Activated naive CD4-positive, alpha-beta T cell treated with anti-CD3 and anti-CD28 coated beads, Interleukin-2, amount 10 ng/mL, durations not matched to agents 7 days and 5 days (primary cell): Measurements from ENCODE around the gene RGS12.

ENCODE experiments used
- CTCF ChIA-PET: fragments of 350-600 bp; sonication (Branson Sonifier 250); formaldehyde crosslinking; loops from one replicate; lab custom pipeline; 2021; ENCODE audit warnings: antibody characterized with exemption; lab: Charles Lee
- DNase-seq: peaks from one replicate; pipeline ENCODE4 v3.0.0-alpha.2; 2020
- H3K27ac Mint-ChIP-seq: one replicate; pipeline ENCODE4 v1.8.0; 2021; ENCODE audit warnings: mild to moderate bottlenecking, moderate library complexity, mixed read lengths
- H3K27me3 Mint-ChIP-seq: one replicate; pipeline ENCODE4 v1.8.0; 2021; ENCODE audit warnings: mild to moderate bottlenecking, mixed read lengths
- H3K36me3 Mint-ChIP-seq: one replicate; pipeline ENCODE4 v1.8.0; 2021; ENCODE audit warnings: mixed read lengths
- H3K4me1 Mint-ChIP-seq: one replicate; pipeline ENCODE4 v1.8.0; 2021; ENCODE audit warnings: mixed read lengths
- H3K4me3 Mint-ChIP-seq: one replicate; pipeline ENCODE4 v1.8.0; 2021; ENCODE audit warnings: mild to moderate bottlenecking, moderate library complexity, mixed read lengths
- H3K9me3 Mint-ChIP-seq: one replicate; pipeline ENCODE4 v1.8.0; 2021; ENCODE audit warnings: mixed read lengths

The RGS12 gene

DNA sequence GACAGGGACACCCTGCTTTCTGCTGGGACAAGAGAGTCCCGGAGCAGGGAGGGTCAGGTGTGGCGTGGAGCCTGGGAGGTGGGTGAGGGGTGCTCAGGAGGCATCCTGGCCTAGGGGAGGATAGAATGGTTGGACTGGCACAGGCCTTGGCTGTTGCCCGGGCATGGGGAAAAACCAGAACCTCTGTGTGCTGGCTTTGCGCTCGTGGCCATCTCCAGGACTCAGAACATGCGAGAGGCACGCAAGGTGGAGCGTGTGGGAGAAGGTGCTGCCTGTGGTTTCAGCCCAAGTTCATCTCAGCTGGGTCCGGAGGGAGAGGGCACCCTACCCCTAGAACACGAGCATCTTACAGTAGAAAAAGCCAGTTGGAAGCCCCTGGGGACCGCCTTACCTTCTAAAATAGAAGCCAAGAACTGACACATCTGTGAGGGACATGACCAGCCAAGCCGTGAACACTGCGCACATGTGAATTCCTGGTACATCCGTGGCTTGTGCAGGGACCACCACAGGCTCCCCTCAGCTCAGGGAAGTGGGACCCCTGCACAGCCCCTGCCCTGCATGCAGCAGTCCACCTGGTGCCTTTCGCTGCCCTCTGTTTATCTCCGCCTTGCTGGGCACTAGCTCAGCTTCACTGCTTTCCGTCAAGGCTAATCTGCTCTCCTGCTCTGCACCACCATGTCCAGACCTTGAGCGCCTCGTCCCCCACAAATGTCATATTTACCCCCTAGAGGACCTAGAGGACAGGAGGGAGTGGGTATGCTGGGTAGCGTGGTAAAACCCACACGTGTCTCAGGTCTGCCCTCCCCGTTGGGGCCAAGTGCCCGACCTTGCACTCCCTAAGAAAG, 30.4 kb upstream of the RGS12 start:
- peak; percentile 17 for DNase-seq
- no peaks in the 10 kb centered on the region for H3K27me3 Mint-ChIP-seq
- H3K9me3 Mint-ChIP-seq: no peaks in the 10 kb centered on the region
- no peak overlapping the region for H3K4me3 Mint-ChIP-seq
- H3K4me1 Mint-ChIP-seq: no peaks in the 10 kb centered on the region
- no peak overlapping the region for H3K27ac Mint-ChIP-seq
- CTCF ChIA-PET: no interaction called here
- H3K36me3 Mint-ChIP-seq: no peaks in the 10 kb centered on the region

DNA sequence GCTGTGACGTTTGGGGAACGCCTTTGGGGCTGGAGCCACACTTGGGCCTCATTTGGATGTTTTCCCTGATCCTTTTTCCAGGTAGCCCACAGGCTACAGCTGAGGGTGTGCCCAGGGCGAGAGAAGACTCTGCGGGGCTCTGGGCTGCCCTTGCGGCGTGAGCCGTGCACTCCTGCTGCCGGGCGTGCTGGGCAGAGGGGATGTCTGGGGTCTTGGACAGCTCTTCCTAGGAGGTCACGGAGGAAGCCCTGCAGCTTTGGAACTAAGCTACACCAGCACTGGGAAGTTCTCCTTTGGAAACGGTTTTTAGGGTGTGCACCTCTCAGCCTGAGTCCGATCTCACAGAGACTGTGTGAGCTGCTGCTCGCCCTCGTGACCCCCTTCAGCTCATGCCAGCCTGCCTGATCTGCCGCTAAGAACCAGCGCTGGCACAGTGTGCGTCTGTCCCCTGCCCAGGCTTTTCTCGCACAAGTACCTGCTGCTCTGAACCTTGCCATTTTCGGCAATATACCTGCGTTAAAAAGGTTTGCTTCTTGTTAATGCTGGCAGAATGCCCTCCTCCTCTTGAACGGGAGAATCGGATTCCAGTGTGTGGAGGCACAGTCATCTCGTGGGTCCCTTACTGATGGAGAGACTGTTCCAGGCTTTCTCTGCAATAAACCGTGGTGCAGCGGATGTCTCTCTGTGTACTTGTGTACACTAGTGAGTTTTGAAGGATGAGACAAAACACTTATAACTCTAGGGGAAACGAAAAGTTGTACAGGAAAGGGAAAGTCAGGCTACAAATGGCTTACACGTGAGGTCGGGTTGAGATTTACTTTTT, 29.6 kb upstream of the RGS12 start:
- H3K9me3 Mint-ChIP-seq: no peaks in the 10 kb centered on the region
- H3K36me3 Mint-ChIP-seq: no peaks in the 10 kb centered on the region
- H3K4me1 Mint-ChIP-seq: no peaks in the 10 kb centered on the region
- DNase-seq: peak; percentile 16
- H3K27me3 Mint-ChIP-seq: no peaks in the 10 kb centered on the region
- H3K27ac Mint-ChIP-seq: no peak overlapping the region
- CTCF ChIA-PET: no interaction called here
- no peak overlapping the region for H3K4me3 Mint-ChIP-seq

DNA sequence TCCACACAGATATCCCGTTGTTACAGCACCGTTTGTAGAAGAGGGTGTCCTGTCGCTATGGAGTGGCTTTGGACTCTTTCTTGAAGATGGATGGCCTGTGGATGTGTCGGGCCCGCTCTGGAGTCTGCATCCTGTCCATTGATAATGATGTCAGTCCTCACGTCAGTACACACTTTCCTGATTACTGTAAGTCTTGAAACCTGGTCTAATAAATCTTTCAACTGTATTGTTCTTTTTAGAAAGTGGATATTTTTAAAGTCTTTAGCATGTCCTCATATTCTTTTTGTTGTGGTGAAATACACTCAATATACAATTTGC, 29.0 kb upstream of the RGS12 start:
- H3K4me3 Mint-ChIP-seq: no peak overlapping the region
- H3K9me3 Mint-ChIP-seq: no peaks in the 10 kb centered on the region
- H3K4me1 Mint-ChIP-seq: no peaks in the 10 kb centered on the region
- peaks cover 3% of the 10 kb centered on the region for H3K27me3 Mint-ChIP-seq
- no peak overlapping the region for H3K27ac Mint-ChIP-seq
- peak; percentile 1 for DNase-seq
- H3K36me3 Mint-ChIP-seq: no peaks in the 10 kb centered on the region
- CTCF ChIA-PET: no interaction called here

DNA sequence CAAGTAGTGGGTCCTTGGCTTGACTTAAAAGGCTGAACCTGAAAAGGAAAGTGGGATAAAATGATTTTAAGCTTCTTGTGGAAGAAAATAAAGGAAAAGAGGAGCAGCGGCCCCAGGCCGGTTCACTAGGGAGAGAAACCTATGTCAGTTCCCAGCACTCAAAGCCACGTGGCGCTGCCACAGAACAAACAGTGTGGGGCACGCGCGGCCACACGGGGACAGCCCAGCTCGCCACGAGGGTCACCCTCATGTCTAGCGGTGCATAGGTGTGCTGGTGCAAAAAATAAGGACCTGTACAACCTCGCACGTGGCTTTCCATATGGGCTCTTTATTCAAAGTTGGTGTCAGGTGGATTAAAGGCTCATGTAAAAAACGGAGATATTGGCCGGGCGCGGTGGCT, 26.7 kb upstream of the RGS12 start:
- Mint-ChIP-seq H3K27ac (no peak overlapping the region), H3K27me3 (peaks cover 3% of the 10 kb centered on the region), H3K4me1 (no peaks in the 10 kb centered on the region), H3K4me3 (no peak overlapping the region), H3K9me3 (no peaks in the 10 kb centered on the region), H3K36me3 (no peaks in the 10 kb centered on the region)
- DNase-seq: no peak
- CTCF ChIA-PET: interaction anchor here (1.0 to 1.4 kb wide), 2 partner anchors 73 to 80 kb away, joined by 3 to 4 read pairs; no protein-coding TSS in a partner anchor

DNA sequence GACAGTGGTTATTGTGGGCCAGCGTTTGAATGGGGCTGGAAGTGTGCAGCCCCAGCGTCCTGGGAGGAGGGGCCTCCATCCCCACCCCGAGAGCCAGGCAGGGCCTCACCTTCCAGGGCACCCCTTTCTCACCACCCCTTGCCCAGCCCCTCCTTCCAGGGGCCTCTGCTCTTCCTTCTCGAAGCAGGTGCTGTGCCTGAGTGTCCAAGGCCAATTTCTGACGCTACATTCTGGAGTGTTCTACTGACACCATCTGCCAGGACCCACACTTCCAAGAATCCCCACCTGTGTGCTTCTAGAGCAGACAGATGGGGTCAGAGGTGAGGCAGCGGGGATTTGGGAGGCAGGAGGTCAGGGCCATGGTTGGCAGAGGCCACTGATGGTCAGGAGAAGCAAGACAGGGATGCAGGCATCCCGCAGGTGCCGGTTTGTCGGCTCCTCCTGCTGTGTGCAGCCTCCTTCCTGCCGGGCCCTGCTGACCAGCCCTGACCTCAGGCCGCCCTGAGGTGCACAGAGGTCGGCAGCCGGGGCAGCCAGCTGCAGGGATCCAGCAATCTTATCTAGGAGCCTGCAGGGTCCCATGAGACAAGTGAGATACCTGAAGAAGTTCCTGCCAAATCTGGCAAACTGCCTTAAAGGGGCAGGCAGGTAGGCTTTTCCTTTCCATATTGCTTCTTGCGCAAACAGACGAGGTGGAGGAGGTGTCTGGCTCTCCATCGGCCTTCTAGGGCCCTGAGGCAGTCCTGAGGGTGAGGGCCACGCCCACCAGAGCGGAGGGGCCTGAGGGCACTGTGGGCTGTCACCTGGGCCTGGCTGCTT, 25.0 kb upstream of the RGS12 start:
- Mint-ChIP-seq H3K27ac (no peak overlapping the region), H3K4me1 (no peaks in the 10 kb centered on the region), H3K36me3 (no peaks in the 10 kb centered on the region), H3K9me3 (no peaks in the 10 kb centered on the region), H3K27me3 (peaks cover 11% of the 10 kb centered on the region), H3K4me3 (no peak overlapping the region)
- CTCF ChIA-PET: no interaction called here
- no peak for DNase-seq

DNA sequence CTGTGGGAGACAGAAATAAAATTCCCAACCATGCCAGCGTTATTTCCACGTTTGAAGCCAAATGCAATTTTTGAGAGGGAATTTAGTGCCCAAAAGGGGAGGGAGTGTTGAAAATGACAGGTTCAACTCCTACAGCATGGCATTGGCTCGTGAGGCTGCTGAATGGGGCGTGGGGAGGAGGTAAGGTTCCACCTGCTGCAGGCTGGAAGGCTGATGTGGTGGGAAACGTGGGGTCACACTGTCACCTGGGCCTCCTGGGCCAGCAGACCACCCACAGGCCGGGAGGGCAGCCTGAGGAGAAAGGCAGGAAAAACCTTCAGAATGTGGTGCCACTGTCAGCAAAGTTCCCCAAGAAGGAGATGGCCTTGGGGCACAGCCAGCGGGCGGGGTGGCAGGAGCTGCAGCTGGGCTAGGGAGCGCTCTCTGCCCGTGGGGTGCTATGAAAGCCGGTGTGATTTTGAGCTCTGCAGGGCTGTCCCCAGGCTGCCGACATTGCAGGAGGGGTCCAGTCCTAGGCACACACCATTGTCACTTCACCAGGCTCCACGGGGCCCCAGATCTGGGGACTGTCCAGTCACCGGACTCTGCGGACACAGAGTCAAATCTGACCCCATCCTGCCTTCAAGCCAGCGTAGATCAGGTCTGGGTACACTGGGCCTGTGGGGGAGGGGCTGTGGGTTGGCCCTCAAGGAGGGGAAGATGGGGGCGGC, 24.3 kb upstream of the RGS12 start:
- peaks cover 11% of the 10 kb centered on the region for H3K27me3 Mint-ChIP-seq
- H3K4me1 Mint-ChIP-seq: no peaks in the 10 kb centered on the region
- no peak for DNase-seq
- H3K4me3 Mint-ChIP-seq: no peak overlapping the region
- H3K9me3 Mint-ChIP-seq: no peaks in the 10 kb centered on the region
- no peak overlapping the region for H3K27ac Mint-ChIP-seq
- CTCF ChIA-PET: no interaction called here
- H3K36me3 Mint-ChIP-seq: no peaks in the 10 kb centered on the region

DNA sequence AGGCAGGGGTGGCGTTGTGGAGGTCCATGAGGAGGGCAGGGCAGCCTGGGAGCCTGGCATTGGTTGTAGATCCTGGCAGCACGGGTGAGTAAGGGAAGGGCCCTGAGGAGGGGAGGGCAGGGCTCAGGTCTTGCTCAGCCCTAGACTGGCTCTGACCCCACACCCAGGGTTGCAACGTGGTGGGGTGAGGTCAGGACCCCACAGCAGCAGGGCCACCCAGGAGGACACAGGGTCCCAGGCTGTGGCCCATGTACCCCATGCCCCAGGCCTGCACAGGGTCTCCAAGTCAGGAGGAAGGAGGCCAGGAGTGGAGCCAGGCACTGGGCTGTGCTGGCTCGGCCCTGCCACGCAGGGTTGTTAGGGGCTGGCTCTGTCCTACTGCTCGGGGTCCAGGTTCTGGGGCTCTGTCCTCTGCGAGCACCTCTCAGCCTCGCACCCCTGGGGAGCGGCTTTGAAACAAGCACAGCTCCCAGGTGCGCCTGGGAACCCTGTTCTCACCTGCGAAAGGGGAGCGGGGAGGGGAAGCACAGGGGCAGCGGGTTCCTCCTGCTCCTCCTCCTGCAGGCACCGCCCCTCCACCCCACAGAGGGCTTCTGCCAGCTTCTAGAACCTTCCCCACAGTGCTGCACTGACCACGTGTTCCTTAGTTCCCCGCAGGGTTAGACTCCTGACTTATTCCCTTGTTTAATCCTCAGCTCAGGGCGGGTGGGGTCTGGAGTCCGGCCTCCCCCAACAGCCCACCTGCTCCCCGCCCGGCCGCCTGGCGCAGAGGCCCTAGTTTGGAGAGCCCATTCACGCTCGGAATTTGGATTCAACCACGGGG, 23.5 kb upstream of the RGS12 start:
- Mint-ChIP-seq H3K27ac (no peak overlapping the region), H3K27me3 (peaks cover 11% of the 10 kb centered on the region), H3K4me1 (no peaks in the 10 kb centered on the region), H3K36me3 (no peaks in the 10 kb centered on the region), H3K9me3 (no peaks in the 10 kb centered on the region), H3K4me3 (no peak overlapping the region)
- CTCF ChIA-PET: no interaction called here
- DNase-seq: no peak

DNA sequence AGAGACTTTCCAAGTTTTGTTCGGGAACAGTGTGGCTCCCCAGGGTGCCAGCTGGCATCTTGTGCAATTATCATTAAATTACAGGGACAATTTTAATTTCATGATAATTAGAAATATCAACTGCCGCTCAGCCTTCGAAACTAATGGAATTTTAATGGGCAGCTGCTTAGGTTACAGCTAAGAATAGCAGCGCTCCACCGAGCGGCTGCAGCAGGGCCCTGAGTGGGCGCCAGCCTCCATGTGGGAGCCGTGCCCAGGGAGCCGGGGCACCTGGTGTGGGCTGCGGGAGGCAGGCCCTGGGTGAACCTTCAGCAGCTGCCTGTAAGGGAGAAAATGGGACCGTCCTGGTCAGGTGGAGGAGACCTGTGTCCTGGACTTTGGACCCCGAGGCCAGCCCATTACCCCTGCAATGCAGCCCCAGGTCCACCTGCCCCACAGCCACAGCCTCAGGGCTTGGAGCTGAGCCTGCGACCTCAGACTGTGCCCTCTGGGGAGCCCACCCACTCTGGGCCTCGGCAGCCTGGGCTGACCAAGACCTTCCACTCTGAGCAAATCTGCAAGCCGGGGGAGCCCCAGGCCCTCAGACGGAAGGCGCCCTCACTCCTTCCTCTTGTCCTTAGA, 22.7 kb upstream of the RGS12 start:
- Mint-ChIP-seq H3K27ac (no peak overlapping the region), H3K4me1 (no peaks in the 10 kb centered on the region), H3K4me3 (no peak overlapping the region), H3K27me3 (peaks cover 11% of the 10 kb centered on the region), H3K36me3 (no peaks in the 10 kb centered on the region), H3K9me3 (no peaks in the 10 kb centered on the region)
- DNase-seq: no peak
- CTCF ChIA-PET: no interaction called here

DNA sequence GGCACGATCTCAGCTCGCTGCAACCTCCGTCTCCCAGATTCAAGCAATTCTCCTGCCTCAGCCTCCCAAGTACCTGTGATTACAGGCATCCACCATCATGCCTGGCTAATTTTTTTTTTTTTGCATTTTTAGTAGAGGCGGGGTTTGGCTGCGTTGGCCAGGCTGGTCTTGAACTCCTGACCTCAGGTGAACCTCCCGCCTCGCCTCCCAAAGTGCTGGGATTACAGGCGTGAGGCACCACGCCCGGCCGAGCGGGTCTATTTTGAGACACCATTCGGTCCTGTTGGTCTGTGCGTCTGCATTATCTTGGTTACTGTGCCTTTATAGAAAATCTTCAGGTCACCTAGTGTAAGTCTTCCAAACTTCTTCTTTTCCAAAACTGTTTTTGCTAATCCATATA, 21.7 kb upstream of the RGS12 start:
- H3K9me3 Mint-ChIP-seq: no peaks in the 10 kb centered on the region
- peaks cover 11% of the 10 kb centered on the region for H3K27me3 Mint-ChIP-seq
- H3K4me3 Mint-ChIP-seq: no peak overlapping the region
- no peaks in the 10 kb centered on the region for H3K36me3 Mint-ChIP-seq
- CTCF ChIA-PET: interaction anchor here (1.3 kb wide), 1 partner anchor 75 kb away, joined by 3 read pairs; no protein-coding TSS in a partner anchor
- no peak for DNase-seq
- no peaks in the 10 kb centered on the region for H3K4me1 Mint-ChIP-seq
- H3K27ac Mint-ChIP-seq: no peak overlapping the region

DNA sequence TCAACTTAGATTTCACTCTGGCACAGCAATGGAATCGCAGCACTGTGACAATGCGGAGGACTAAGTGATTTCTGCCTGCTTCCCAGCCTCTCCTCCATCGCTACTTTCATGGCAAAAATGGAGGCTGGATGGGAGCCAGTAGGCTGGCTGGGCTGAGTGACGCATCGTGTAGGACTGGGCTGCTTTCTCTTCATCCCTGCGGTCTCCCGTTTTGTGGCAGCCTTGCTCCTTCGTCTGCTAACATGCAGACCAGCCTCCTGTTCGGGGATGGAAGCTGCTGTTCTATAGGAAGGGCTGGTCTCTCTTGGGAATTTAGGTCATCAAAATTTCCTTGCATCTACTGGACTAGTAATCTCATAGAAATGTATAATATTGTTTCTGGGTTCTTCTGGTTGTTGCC, 15.8 kb upstream of the RGS12 start:
- no peak overlapping the region for H3K4me3 Mint-ChIP-seq
- no peak for DNase-seq
- H3K27ac Mint-ChIP-seq: no peak overlapping the region
- peaks cover 28% of the 10 kb centered on the region for H3K27me3 Mint-ChIP-seq
- no peaks in the 10 kb centered on the region for H3K36me3 Mint-ChIP-seq
- CTCF ChIA-PET: no interaction called here
- peaks cover 5% of the 10 kb centered on the region for H3K9me3 Mint-ChIP-seq
- H3K4me1 Mint-ChIP-seq: no peaks in the 10 kb centered on the region

DNA sequence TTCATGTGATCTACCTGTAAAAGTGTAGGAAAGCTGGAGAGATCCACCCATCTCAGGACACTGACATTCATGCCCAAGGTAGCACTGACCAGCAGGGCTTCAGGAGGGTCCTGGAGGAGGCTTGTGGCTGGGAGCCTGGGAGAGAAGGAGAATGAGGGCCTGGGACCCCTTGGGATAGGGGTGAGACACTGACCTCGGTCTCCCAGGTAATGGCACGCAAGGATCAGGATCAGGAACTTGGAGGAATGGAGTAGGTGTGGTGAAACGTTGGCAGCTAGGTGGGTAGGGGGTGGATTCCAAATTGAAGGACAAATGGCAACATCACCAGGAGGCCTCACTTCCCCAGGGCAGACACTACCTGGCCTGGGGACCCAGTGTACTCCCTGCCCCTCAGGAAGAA, 12.4 kb upstream of the RGS12 start:
- CTCF ChIA-PET: interaction anchor here (1.8 kb wide), 1 partner anchor 200 kb away, joined by 4 read pairs; no protein-coding TSS in a partner anchor
- Mint-ChIP-seq H3K27me3 (peaks cover 54% of the 10 kb centered on the region), H3K27ac (no peak overlapping the region), H3K4me3 (no peak overlapping the region), H3K36me3 (no peaks in the 10 kb centered on the region), H3K4me1 (no peaks in the 10 kb centered on the region), H3K9me3 (peaks cover 5% of the 10 kb centered on the region)
- DNase-seq: no peak

DNA sequence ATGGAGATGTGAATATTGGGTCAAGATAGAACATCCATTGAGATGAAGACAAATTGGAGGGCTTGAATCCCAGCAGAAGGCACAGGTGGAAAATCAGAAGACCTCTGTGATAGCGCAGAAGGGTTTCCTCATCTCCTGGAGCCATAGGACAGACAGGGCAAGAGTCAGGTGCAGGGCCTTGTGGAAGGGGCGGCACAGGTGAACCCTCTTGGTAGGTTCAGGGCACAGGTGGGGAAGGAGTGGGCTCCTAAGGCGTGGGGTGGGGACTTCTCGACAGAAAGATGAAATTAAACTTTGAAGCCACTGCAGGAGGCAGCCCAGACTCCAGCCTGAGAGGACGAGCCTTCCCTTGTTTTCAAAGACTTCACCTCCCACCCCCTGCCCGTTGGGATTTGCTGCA, 9.3 kb upstream of the RGS12 start:
- H3K27me3 Mint-ChIP-seq: peaks cover 80% of the 10 kb centered on the region
- no peak for DNase-seq
- CTCF ChIA-PET: no interaction called here
- H3K4me3 Mint-ChIP-seq: no peak overlapping the region
- peaks cover 5% of the 10 kb centered on the region for H3K9me3 Mint-ChIP-seq
- peaks cover 6% of the 10 kb centered on the region for H3K4me1 Mint-ChIP-seq
- no peak overlapping the region for H3K27ac Mint-ChIP-seq
- H3K36me3 Mint-ChIP-seq: no peaks in the 10 kb centered on the region

DNA sequence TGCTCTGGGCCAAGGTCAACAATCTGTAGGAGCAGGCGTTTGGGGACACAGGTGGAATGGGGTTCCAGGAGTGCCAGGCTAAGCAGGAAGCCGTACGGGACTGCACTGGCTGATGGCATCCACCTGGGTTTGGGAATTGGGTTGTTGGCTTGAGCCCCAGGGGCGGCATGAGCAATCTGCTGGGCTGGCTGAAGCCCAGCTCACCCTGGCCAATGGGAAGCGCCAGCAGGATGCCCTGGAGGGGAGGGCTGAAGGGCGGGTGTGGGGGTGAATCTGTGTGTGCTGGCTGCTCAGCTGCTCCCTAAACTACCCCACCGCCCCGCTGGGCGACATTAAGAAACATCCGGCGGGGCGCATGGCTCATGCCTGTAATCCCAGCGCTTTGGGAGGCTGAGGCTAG, 8.9 kb upstream of the RGS12 start:
- H3K27me3 Mint-ChIP-seq: peaks cover 82% of the 10 kb centered on the region
- no peak overlapping the region for H3K27ac Mint-ChIP-seq
- H3K4me1 Mint-ChIP-seq: peaks cover 6% of the 10 kb centered on the region
- peaks cover 2% of the 10 kb centered on the region for H3K9me3 Mint-ChIP-seq
- DNase-seq: no peak
- H3K36me3 Mint-ChIP-seq: no peaks in the 10 kb centered on the region
- CTCF ChIA-PET: no interaction called here
- H3K4me3 Mint-ChIP-seq: no peak overlapping the region
